HG02610 (cell line): Measurements from ENCODE around the gene UGDH.
"Not testable (repeated sequence)": the region's sequence is repeated elsewhere in the genome, so short reads cannot be mapped to it uniquely, and the experiment has no call there.

ENCODE experiments used
- ATAC-seq: cut with Tn5 transposase; IDR thresholded peaks from one replicate; pipeline ENCODE4 v1.9.1; 2021; ENCODE audit warnings: mild to moderate bottlenecking, moderate library complexity; ENCODE audit not compliant: unreplicated experiment

UGDH gene

GRCh38 chr4:39530682-39531081 lies 3.4 kb upstream of the UGDH start:
- ATAC-seq, result no peak

GRCh38 chr4:39529534-39529933 lies 2.3 kb upstream of the UGDH start:
- no peak for ATAC-seq

- ATAC-seq, result no peak
Observed at GRCh38 chr4:39528061-39528465, 824 bp upstream of the UGDH start.

GRCh38 chr4:39526765-39527295 lies 409 bp downstream of the UGDH start:
- no peak for ATAC-seq

GRCh38 chr4:39525822-39526690 lies 1.2 kb downstream of the UGDH start:
- ATAC-seq, result no peak

GRCh38 chr4:39524161-39524957 lies 2.9 kb downstream of the UGDH start:
- ATAC-seq, result no peak

- no peak for ATAC-seq
Observed at GRCh38 chr4:39522068-39522467, 5.2 kb downstream of the UGDH start.

GRCh38 chr4:39521253-39521919 lies 5.9 kb downstream of the UGDH start:
- ATAC-seq, result no peak

GRCh38 chr4:39518484-39518883 lies 8.8 kb downstream of the UGDH start:
- no peak for ATAC-seq

GRCh38 chr4:39516407-39516966 lies 10.8 kb downstream of the UGDH start:
- no peak for ATAC-seq

GRCh38 chr4:39515669-39516401 lies 11.4 kb downstream of the UGDH start:
- not testable (repeated sequence) for ATAC-seq

GRCh38 chr4:39514888-39515401 lies 12.3 kb downstream of the UGDH start:
- no peak for ATAC-seq

- ATAC-seq, result not testable (repeated sequence)
Observed at GRCh38 chr4:39514266-39514665, 13.0 kb downstream of the UGDH start.

GRCh38 chr4:39510348-39510929 lies 16.8 kb downstream of the UGDH start:
- ATAC-seq, result no peak

- no peak for ATAC-seq
Observed at GRCh38 chr4:39505581-39505980, 21.7 kb downstream of the UGDH start.

- no peak for ATAC-seq
Observed at GRCh38 chr4:39504538-39504937, 22.7 kb downstream of the UGDH start.

- ATAC-seq, result not testable (repeated sequence)
Observed at GRCh38 chr4:39502664-39503035, 24.6 kb downstream of the UGDH start.

GRCh38 chr4:39502019-39502663 lies 25.1 kb downstream of the UGDH start:
- ATAC-seq, result no peak

- no peak for ATAC-seq
Observed at GRCh38 chr4:39498727-39499020, 28.6 kb downstream of the UGDH start.
